Bronchial epithelial cell (primary cell): Measurements from ENCODE around the gene MAMDC2. TPM values are rescaled to one million over a fixed set of nuclear protein-coding genes. Genes with fewer than 3 reads are reported as not detected.
A peak's percentile ranks its signal among the peaks of the same experiment; 100 is the strongest.

ENCODE experiments used
- DNase-seq: peaks from one replicate; pipeline ENCODE4 v3.0.0-alpha.2; 2010; ENCODE audit warnings: low read depth
- FAIRE-seq: peaks from 2 replicates; lab custom pipeline; 2011; peaks lifted over from hg19 to GRCh38; lab: Jason Lieb, UNC
- H3K27me3 ChIP-seq: 2 replicates; pipeline ENCODE4 v1.5.1; 2011; ENCODE audit warnings: low read length; ENCODE audit not compliant: control insufficient read depth, insufficient read depth
- H3K36me3 ChIP-seq: 2 replicates; pipeline ENCODE4 v1.5.1; 2011; ENCODE audit warnings: low read length; ENCODE audit not compliant: control insufficient read depth, insufficient read depth
- H3K4me3 ChIP-seq: 2 replicates; pipeline ENCODE4 v1.5.1; 2011; ENCODE audit warnings: mild to moderate bottlenecking, low read depth, low read length, control low read depth
- total RNA-seq: library from RNA; depleted of rRNA; stranded (reverse); fragments of >200 nt; gene quantifications from 2 replicates; pipeline ENCODE4 v1.2.1, GENCODE V29; 2014
- TF ChIP-seq, protein P1 (sequence below): IDR thresholded peaks from 2 replicates; pipeline ENCODE4 v1.5.1; 2011; ENCODE audit warnings: mild to moderate bottlenecking, moderate library complexity, low read length, control low read depth, inconsistent platforms; ENCODE audit not compliant: insufficient read depth, severe bottlenecking

MAMDC2 gene
- total RNA-seq, 1 donor from 2014 or later, result 0.53 TPM

DNA sequence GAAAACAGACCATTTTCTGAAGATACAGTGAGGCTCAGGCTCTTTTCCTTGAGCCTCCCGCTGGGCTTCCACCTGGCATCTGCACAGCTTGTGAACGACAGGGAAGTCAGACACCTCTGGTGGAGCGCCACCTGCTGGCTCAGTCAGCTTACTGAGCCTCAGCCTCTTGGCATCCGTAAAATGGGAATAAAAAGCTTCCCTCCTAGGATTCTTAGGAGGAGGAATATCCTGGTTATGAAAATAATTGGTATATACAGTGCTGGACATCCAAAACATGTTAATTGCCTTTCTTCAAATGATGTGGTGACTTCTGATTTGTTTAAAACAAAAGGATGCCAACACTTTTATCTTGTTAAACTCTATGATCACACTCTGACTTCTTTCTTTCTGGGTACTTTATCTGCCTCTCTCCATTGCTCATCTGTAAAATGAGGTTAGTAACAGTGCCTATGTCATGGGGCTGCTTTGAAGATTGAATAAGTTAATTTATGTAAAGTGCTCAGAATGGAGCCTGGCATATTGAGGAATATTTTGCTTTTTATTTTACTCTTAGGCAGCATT, 67.5 kb downstream of the MAMDC2 start:
- Histone ChIP-seq H3K27me3 (no peaks in the 10 kb centered on the region), H3K4me3 (no peak overlapping the region), H3K36me3 (no peaks in the 10 kb centered on the region)
- FAIRE-seq, result no peak
- DNase-seq, result peak; percentile 69
- TF ChIP-seq, protein P1, sequence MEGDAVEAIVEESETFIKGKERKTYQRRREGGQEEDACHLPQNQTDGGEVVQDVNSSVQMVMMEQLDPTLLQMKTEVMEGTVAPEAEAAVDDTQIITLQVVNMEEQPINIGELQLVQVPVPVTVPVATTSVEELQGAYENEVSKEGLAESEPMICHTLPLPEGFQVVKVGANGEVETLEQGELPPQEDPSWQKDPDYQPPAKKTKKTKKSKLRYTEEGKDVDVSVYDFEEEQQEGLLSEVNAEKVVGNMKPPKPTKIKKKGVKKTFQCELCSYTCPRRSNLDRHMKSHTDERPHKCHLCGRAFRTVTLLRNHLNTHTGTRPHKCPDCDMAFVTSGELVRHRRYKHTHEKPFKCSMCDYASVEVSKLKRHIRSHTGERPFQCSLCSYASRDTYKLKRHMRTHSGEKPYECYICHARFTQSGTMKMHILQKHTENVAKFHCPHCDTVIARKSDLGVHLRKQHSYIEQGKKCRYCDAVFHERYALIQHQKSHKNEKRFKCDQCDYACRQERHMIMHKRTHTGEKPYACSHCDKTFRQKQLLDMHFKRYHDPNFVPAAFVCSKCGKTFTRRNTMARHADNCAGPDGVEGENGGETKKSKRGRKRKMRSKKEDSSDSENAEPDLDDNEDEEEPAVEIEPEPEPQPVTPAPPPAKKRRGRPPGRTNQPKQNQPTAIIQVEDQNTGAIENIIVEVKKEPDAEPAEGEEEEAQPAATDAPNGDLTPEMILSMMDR, result peak; percentile 84

DNA sequence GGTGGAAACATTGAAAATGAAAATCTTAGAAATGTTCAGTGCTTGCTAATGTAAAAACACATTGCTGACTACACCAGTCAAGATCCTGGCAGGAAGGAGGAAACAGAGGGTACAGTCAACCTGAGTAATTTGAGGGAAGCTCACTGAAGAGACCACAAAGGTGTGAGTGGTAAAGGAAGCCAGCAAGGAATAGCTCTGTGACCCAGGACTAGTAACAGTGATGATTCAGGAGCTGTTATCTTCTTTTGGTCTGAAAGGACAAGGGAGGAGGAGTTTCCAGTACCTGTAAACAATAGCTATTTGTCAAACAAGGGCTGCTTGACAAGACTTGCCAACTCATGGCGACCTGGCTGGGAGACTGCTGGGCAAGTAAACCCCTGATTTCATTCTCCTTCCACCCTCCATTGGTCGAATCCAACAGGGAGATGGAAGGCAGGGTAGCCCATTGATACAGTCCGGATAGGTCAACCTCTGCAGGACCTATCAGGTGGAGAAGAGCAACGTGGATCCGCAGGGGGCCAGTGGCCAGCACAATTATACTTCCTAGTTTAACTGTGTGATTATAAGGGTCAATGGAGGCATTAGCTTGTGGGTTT, 68.1 kb downstream of the MAMDC2 start:
- H3K36me3 ChIP-seq, result no peaks in the 10 kb centered on the region
- TF ChIP-seq, protein P1, result no peak
- H3K27me3 ChIP-seq, result no peaks in the 10 kb centered on the region
- DNase-seq (peak; percentile 98), FAIRE-seq (no peak)
- H3K4me3 ChIP-seq, result no peak overlapping the region

DNA sequence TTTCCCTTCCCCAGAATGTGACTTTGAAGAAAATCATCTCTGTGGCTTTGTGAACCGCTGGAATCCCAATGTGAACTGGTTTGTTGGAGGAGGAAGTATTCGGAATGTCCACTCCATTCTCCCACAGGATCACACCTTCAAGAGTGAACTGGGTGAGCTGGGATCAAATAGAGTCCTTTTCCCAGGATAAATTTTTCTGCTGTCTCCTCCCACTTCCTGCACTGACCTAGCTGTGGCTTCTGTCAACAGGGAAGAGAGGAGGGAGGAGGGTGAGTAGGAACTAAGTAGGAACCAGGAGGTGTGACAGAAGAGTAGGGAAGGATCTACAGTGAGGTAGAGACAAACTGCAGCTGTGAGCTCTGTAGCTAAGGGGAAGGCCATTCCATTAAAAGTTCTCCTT, 69.3 kb downstream of the MAMDC2 start:
- TF ChIP-seq, protein P1, result no peak
- FAIRE-seq (peak; percentile 50), DNase-seq (no peak)
- H3K27me3 ChIP-seq, result no peaks in the 10 kb centered on the region
- no peak overlapping the region for H3K4me3 ChIP-seq
- no peaks in the 10 kb centered on the region for H3K36me3 ChIP-seq

DNA sequence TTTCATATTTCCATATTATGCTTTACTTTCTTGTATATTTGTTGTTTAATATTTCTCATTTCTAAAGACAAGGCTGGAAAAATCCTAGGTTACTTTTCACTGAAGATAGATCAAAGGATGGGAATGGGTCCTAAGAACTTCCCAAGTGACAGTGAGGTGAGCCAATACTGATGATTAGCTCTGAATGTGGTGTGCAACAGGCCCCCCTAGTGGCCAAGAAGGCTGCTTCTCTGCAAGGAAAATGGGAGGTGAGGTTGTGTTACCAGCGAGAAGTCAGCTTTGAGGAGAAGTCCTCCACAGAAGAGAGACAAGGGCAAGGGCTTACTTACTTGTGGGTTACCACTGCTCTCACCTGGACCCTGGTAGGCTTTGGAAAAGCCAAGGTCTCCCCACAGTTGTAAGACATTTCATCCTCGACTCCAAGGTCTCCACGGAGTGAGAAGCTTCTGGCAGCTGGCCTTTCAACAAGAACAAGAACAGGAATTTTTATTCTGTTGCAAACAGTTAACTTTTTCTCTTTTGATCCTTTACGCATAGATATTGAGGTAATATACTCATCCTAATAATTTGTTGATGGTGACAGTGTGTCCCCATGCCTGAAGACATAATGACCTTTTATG, 69.9 kb downstream of the MAMDC2 start:
- H3K27me3 ChIP-seq, result no peaks in the 10 kb centered on the region
- peak; percentile 70 for FAIRE-seq

DNA sequence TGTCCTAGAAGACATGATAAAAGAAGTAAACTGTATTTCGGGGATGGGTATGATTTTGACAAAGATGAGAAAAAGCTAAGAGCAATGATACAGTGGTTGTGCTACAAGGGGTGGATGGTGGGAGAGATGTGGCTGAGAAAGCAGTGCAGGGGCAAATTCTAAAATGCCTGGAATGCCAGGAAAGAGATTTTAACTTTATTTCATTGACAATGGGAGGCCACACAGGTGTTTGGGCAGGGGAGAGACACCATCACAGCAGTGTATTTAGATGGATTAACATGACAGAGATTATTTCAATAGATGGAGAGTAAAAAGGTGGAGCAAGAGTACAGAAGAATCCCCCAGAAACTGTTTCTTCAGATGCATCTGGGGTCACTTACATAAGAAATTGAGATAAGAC, 71.2 kb downstream of the MAMDC2 start:
- Histone ChIP-seq H3K36me3 (no peaks in the 10 kb centered on the region), H3K27me3 (no peaks in the 10 kb centered on the region), H3K4me3 (no peak overlapping the region)
- DNase-seq (no peak), FAIRE-seq (no peak)
- TF ChIP-seq, protein P1, result no peak

More for the DNA sequence above, 69.9 kb downstream of the MAMDC2 start:
- TF ChIP-seq, protein P1, result peak; percentile 82
- Histone ChIP-seq H3K4me3 (no peak overlapping the region), H3K36me3 (no peaks in the 10 kb centered on the region)
- peak; percentile 62 for DNase-seq
